ENCODE data around the gene ROM1. TPM values are rescaled to one million over a fixed set of nuclear protein-coding genes. Genes with fewer than 3 reads are reported as not detected.

Gene ROM1
- total RNA-seq, 2 experiments from 2014 or later, result 0.79 to 1.1 TPM

GRCh38 chr11:62632492-62632891 lies 19.4 kb downstream of the ROM1 start:
- no peak overlapping the region for H3K4me3 Mint-ChIP-seq
- ATAC-seq (no peak), DNase-seq (no peak)
- intact Hi-C loops (cut with micrococcal nuclease), result no loop called here
- no peaks in the 10 kb centered on the region for H3K27me3 Mint-ChIP-seq
- peaks cover 59% of the 10 kb centered on the region for H3K36me3 Mint-ChIP-seq (ENCODE audit: low read depth)
- TF ChIP-seq, protein P1, sequence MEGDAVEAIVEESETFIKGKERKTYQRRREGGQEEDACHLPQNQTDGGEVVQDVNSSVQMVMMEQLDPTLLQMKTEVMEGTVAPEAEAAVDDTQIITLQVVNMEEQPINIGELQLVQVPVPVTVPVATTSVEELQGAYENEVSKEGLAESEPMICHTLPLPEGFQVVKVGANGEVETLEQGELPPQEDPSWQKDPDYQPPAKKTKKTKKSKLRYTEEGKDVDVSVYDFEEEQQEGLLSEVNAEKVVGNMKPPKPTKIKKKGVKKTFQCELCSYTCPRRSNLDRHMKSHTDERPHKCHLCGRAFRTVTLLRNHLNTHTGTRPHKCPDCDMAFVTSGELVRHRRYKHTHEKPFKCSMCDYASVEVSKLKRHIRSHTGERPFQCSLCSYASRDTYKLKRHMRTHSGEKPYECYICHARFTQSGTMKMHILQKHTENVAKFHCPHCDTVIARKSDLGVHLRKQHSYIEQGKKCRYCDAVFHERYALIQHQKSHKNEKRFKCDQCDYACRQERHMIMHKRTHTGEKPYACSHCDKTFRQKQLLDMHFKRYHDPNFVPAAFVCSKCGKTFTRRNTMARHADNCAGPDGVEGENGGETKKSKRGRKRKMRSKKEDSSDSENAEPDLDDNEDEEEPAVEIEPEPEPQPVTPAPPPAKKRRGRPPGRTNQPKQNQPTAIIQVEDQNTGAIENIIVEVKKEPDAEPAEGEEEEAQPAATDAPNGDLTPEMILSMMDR (IDR thresholded peaks at IDR 0.05), result no peak
- H3K27ac Mint-ChIP-seq, result peak overlapping the region; percentile 63
- H3K4me1 Mint-ChIP-seq (ENCODE audit: low read depth), result peaks cover 15% of the 10 kb centered on the region
- no peaks in the 10 kb centered on the region for H3K9me3 Mint-ChIP-seq
- ChIA-PET POLR2A (interaction anchor here (0.8 to 1.6 kb wide), 4 partner anchors 9 to 209 kb away, joined by 3 to 7 read pairs (median 4); partner anchors contain the start of gene INTS5), CTCF (no interaction called here)

DNA sequence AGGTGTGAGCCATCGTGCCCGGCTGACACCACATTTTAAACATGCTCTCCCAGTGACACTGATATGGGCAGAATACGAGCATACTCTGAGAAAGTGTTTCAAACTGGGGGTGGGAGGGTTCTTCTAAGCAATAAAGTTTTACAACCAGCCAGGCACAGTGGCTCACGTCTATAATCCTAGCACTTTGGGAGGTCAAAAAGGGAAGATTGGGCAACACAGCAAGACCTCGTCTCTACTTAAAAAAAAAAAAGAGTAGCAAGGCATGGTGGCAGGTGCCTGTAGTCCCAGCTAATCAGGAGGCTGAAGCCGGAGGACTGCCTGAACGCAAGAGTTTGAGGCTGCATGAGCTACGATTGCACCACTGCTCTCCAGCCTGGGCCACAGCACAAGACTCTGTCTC lies 31.2 kb downstream of the ROM1 start:
- DNase-seq (no peak), ATAC-seq (no peak)
- CTCF ChIA-PET, result interaction anchor here (0.7 kb wide), 1 partner anchor 52 kb away, joined by 3 read pairs; no protein-coding TSS in a partner anchor
- peak overlapping the region; percentile 53 for H3K4me3 Mint-ChIP-seq
- peak overlapping the region; percentile 47 for H3K27ac Mint-ChIP-seq
- POLR2A ChIA-PET, result interaction anchor here (1.4 to 13.3 kb wide), 6 partner anchors 15 to 211 kb away, joined by 3 to 263 read pairs (median 10); partner anchors contain the start of genes B3GAT3, C11orf98, CSKMT and LBHD1
- peaks cover 39% of the 10 kb centered on the region for H3K4me1 Mint-ChIP-seq (ENCODE audit: low read depth)
- TF ChIP-seq, protein P1 (IDR thresholded peaks at IDR 0.05), result no peak
- peaks cover 47% of the 10 kb centered on the region for H3K36me3 Mint-ChIP-seq (ENCODE audit: low read depth)
- no peaks in the 10 kb centered on the region for H3K27me3 Mint-ChIP-seq
- no peaks in the 10 kb centered on the region for H3K9me3 Mint-ChIP-seq
- intact Hi-C loops (cut with micrococcal nuclease), result no loop called here

- ATAC-seq (no peak), DNase-seq (peak; percentile 18)
- intact Hi-C loops (cut with micrococcal nuclease), result loop anchor here (5.0 kb wide), 1 partner anchor 33 kb away; the partner anchor contains the start of genes EML3 and ROM1
- Mint-ChIP-seq H3K27ac (peak overlapping the region; percentile 99), H3K36me3 (ENCODE audit: low read depth) (peaks cover 41% of the 10 kb centered on the region), H3K4me3 (peak overlapping the region; percentile 100), H3K4me1 (ENCODE audit: low read depth) (peaks cover 31% of the 10 kb centered on the region), H3K27me3 (no peaks in the 10 kb centered on the region), H3K9me3 (no peaks in the 10 kb centered on the region)
- POLR2A ChIA-PET, result interaction anchor here (0.8 to 13.3 kb wide), 14 partner anchors 10 to 210 kb away, joined by 3 to 263 read pairs (median 6); partner anchors contain the start of genes B3GAT3, C11orf98, CSKMT and LBHD1
- CTCF ChIA-PET, result no interaction called here
- TF ChIP-seq, protein P1 (IDR thresholded peaks at IDR 0.05), result no peak
These were observed 32.6 kb downstream of the ROM1 start for GRCh38 chr11:62645671-62645945.

- H3K27me3 Mint-ChIP-seq, result no peaks in the 10 kb centered on the region
- H3K4me1 Mint-ChIP-seq (ENCODE audit: low read depth), result peaks cover 30% of the 10 kb centered on the region
- intact Hi-C loops (cut with micrococcal nuclease), result loop anchor here (5.0 kb wide), 1 partner anchor 34 kb away; the partner anchor contains the start of genes EML3 and ROM1
- no peaks in the 10 kb centered on the region for H3K9me3 Mint-ChIP-seq
- ATAC-seq (peak; percentile 98), DNase-seq (peak; percentile 100)
- peak within 1 kb of the TSS; percentile 100 for H3K4me3 Mint-ChIP-seq
- ChIA-PET POLR2A (interaction anchor here (0.8 to 13.3 kb wide), 15 partner anchors 9 to 209 kb away, joined by 3 to 263 read pairs (median 6); partner anchors contain the start of genes B3GAT3, C11orf98, CSKMT and LBHD1), CTCF (interaction anchor here (0.8 to 1.6 kb wide), 3 partner anchors 35 to 108 kb away, joined by 3 to 4 read pairs (median 3); partner anchors contain the start of gene ZBTB3)
- peak within 1 kb of the TSS; percentile 99 for H3K27ac Mint-ChIP-seq
- TF ChIP-seq, protein P1 (IDR thresholded peaks at IDR 0.05), result no peak
- peaks cover 40% of the 10 kb centered on the region for H3K36me3 Mint-ChIP-seq (ENCODE audit: low read depth)
These were observed 33.1 kb downstream of the ROM1 start, which contains the start of gene GANAB for GRCh38 chr11:62645946-62646824. Gene GANAB, minus strand, starts transcription at chr11:62646613. Its CDS starts 14 bp downstream, at chr11:62646599.
